Kidney tubule cell (primary cell): Measurements from ENCODE around the gene UBE4B.

Source experiments
- DNase-seq: peaks from one replicate; pipeline ENCODE4 v3.0.0-alpha.2; 2018; ENCODE audit warnings: low spot score

The UBE4B gene

DNA sequence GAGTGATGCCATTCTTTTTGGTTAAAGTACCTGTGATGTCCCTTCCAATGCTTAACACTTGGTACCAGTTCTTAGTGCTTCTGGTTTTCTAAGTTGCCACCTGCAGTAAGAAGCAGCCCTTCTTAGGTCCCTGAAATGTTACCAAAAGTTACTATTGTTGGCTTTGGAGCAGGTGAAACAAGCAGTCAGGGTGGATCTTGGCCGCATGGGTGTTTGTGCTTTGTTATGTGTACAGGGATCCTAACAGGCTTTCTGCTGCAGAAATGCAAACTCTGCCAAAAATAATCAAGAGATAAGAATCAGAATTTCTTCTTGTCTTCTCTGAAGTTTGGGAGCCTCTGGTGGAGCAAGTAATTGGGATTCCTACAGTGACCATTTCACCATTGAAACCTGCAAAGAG lies 84.4 kb downstream of the UBE4B start:
- DNase-seq = no peak

DNA sequence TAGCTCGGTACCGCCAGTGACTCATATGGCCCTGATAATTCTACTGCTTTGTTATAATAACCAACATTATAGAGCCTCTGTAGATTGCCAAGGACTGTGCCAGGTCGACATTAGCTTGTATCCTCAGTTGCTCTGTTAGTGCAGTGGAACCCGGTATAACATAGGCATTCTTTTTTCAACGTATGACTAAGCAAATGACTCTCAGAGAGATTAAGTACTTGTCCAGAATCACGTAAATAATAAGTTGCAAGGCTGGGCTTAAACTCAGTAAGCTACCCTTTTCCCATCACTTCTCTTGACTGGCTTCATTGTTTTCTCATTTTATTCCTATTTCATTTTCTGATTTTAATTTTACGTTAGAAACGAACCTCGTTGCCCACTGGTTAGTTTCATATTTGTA lies 85.1 kb downstream of the UBE4B start:
- DNase-seq = no peak

DNA sequence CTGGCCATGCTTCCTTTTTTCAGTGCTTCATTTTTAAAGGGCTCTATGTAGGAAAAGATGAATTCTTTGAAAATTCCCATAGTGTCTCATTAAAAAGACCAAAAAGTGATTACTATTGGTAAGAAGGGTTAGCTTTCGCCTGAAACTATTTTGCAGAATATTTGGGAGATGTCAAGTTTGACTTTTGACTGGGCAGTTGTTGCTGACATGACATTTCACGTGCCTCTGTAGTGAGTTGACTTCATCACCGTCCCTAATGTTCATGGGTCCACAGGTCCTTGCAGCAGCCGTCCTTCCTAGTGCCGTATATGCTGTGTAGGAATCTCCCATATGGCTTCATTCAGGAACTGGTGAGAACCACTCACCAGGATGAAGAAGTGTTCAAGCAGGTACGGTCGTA lies 88.9 kb downstream of the UBE4B start:
- no peak for DNase-seq

DNA sequence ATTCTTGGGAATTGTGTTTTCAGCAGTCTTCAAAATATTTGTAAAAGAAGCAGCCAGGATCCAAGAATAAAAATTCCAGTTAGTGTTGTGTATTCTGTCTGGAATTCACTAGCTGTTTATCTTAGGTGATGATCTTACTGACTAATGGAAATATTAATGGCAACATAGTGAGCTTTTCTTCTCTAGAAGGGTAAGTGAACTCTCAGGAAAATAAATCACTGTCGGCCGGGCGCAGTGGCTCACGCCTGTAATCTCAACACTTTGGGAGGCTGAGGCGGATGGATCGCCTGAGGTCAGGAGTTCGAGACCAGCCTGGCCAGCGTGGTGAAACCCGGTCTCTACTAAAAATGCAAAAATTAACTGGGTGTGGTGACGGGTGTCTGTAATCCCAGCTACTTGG lies 90.2 kb downstream of the UBE4B start:
- peak; percentile 11 for DNase-seq

DNA sequence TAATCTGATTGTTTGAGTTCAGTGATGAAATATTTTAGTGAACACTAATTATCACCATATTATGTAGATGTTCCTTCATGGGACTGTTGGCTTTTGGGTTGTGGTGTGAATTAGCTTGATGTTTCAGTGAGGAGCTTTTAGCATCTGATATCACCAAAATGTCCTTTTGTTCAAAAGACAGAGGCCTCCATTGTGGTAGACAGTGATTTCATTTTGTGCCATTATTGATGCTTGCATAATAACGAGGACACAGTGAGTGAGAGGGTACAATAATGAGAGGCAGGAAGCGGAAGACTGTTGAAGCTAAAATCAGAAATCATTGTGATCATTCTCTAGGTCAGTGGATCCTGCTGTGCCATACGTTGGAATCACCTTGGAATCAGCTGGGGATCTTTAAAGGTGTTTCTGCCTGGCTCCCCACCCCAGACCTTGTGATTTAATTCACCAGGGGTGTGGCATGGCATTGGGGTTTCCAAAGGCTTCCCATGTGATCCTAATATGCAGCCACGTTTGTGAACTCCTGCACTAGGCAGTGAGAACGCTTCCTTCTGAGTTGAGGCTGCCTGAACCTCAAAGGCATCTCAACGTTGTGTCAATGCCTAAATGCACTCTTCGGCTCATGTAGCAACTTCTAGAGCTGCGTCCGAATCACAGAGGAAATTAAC lies 95.5 kb downstream of the UBE4B start:
- DNase-seq = no peak

DNA sequence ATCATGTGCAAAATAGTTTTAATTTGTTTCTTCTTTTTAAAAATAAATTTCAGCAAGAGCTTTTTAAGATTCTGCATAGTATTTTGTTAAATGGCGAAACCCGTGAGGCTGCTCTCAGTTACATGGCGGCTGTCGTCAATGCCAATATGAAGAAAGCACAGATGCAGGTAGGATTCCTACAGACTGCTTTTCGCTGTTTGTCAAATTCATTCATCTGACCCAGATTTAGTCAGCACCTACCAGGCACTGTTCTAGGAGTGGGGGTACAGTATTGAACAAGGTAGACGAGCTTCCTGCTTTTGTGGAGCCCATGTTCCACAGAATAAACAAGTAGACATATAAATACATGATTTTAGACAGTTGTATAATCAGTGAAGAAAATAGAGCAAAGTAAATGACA lies 99.6 kb downstream of the UBE4B start:
- DNase-seq = no peak

DNA sequence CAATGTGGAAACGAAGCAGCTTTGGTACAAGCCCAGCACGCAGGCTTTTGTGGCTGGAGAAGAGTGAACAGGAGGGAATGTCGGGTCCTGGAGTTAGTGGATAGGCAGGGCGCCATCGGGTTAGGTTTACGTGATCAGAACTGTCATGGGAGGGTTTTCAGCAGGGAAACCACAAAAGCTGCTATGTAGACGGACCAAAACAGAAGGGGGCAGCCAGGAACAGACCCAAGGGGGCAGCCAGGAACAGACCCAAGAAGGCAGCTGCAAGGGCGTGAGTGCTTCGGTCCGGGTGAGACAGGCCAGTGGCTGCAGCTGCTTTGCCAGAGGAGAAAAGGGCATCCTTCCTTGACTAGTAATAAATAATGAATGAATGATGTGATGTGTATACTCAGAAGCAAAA lies 100.1 kb downstream of the UBE4B start:
- no peak for DNase-seq

DNA sequence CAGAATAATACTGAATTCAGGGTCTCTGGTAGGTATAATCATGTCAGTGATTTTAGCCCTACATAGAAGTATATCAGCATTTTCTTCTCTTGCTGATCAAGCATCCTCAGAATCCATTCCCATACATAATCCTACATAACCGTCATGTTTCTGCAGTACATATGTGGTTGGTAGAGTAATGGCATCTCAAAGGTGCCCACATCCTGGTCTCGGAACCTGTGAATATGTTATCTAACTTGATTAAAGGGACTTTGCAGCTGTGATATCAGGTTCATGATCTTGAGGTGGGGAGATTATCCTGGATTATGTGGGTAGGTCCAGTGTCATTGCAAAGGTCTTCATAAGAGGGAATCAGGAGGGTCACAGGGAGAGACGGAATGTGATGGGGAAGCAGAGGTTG lies 108.2 kb downstream of the UBE4B start:
- no peak for DNase-seq

DNA sequence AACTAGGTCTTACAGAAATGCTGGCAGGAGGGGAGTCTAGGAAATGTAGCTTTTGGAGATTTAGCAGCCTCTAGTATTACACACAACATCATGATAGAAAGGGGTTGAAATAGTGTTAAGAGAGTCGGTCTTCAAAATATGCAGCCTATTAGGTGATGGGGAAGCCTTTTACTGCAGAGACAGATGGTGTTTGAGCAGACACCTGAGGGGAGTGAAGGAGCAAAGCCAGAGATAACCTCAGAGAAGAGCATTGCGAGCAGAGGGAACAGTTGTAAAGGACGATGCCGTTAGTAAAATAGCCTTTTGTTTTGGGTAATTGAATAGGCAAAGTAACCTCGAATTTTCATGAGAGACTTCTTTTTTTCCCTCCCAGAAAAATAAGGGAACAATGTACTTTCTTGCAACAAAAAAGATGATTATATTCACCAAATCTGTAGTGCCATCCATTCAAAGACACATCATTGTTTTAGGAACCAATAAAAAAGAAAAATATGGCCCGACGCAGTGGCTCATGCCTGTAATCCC lies 111.3 kb downstream of the UBE4B start:
- no peak for DNase-seq

DNA sequence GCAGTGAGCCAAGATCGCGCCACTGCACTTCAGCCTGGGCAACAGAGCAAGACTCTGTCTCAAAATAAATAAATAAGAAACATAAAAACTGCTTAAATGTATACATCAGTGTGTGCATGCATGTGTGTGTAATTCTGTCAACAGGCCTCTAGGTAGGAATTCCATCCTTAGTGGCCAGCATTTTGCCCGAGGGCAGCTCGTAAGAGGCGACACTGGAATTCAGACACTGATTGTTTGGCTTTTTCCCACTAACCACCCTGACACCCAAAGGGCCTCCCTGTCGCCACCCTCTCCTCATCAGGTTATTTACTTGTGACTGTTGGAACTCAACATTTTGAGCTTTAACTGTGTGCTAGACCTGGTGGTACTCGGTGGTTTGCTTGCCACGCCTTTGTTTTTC lies 113.6 kb downstream of the UBE4B start:
- DNase-seq = no peak

DNA sequence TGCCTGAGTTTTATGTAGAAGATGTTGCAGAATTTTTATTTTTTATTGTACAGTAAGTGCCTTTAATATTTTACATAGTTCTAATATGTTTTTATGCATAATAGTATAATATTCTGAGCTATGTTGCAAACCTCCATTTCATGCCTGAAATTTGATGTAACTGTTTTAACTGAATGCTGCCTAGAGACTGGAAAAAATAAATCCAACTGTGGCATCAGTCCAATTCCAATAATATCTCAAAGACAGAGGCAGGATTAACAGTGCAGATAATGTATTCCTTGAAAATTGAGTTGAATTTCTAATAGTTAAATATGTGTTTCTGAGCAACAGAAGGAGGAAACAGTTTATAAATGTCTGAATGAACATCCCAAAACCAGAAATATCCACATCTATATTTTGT lies 116.5 kb downstream of the UBE4B start:
- DNase-seq = no peak

DNA sequence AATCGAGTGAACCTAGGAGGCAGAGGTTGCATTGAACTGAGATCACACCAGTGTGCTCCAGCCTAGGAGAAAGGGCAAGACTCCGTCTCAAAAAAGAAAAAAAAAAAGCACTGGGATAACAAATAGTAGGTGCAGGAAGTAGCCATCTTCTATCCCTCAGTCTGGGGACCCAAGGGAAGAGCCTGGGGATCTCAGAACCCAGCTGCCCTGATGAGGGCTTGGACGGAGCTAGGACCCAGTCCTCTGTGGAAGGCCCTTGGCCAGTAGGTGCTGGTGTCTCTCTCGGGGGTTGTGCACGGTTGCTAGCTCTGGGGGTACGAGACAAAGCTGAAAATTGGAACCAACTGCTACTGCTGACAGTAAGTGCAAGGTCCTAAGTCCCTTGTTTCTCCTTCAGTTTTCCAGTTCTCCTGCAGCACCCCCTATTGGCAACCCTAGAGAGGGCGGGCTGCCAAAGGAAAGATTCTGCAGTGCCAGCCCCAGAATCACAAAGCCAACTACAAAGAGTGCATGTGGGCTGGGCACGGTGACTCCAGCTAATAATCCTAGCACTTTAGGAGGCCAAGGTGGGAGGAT lies 120.0 kb downstream of the UBE4B start:
- DNase-seq = peak; percentile 53

DNA sequence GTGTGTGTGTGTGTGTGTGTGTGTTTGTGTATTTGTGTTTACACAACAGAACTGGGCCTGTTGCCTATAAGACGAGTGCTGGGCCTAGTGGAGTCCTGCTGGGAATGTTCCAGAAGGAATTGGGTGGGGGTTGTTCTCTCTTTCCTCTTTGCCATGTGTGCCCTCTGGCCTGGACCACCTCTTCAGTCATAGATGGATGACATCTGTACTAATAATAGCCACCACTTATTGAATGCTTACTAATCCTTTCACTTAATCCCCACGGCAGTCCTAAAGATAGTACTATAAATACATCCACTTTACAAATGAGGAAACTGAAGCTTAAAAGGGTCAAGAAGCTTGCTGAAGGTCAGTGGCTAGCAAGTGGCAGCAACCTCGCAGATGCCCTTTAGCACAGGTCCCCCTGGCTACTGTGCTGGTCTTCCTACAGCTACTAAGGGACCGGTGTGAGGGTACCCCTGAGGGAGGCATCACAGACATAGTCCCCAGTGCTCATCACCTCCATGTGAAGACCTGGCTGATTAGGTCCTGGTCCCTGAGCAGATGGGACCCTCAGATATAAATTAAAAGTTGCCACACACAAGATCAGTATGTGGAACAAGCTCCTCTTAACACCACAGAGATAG lies 122.4 kb downstream of the UBE4B start:
- DNase-seq = no peak

DNA sequence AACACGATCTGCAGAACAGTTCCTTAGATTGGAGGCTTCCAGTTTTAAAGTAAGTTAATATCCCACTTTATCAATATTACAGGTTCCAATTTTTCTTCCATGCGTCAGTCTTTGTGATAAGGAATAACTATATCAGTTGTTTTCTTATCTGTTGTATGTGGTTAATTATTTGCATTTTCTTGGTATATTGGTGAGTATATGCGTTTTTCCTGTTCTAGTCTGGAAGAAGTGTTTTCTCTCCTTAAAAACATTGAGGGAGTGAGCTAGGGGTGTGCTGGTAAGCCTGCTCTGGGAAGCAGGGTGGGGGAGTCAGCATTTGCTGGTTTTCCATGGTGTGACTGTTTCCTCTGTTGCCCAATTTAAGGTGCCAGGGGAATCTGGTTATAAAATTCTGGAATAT lies 127.4 kb downstream of the UBE4B start:
- DNase-seq = no peak

DNA sequence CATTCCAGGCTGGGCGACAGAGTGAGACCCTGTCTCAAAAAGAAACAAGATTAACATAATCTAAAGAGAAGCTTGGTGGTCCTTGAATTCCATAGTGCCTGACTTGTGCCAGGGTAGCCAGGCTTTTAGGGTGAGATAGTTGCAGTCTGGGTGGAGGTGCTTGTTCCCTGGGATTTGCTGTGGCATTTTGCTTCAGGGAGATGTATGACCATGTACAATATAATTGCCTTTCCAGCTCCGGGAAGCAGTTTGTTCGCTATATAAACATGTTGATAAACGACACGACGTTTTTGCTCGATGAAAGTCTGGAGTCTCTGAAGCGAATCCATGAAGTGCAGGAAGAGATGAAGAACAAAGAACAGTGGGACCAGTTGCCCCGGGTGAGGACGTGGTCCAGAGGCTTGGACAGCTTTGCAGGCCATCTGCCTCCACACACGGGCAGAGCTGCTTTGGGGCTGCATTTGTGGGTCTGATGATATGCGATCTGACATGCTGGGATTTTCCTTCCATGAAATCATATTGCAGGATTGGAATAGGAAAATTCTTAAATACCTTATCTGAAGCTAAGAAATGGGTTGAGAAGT lies 128.2 kb downstream of the UBE4B start:
- no peak for DNase-seq

DNA sequence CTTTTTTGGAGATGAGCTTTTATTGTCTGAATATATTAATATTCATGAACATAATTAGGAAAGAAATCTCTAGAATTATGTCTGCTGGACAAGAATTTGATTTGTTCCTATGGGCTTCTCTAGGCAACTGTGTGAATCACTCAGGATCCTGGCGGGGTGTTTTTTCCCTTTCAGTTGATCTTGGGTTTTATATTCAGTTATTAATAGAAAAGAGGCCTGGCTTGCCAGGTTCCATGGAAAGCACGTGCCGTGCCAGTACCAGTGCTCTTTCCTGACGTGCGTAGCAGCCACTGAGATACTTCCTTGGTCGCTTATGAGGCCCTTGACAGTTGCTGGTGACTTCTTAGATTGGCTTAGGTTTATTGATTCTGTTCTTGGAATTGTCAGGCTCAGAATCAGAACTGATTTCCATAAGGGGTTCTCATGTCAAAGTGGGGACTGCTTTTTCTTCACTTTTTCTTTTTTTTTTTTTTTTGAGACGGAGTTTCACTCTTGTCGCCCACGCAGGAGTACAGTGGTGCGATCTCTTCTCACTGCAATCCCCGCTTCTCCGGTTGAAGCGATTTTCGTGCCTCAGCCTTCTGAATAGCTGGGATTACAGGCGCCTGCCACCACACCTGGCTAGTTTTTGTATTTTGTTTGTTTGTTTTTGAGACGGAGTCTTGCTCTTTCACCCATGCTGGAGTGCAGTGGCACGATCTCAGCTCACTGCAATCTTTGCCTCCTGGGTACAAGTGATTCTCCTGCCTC lies 129.0 kb downstream of the UBE4B start:
- no peak for DNase-seq

DNA sequence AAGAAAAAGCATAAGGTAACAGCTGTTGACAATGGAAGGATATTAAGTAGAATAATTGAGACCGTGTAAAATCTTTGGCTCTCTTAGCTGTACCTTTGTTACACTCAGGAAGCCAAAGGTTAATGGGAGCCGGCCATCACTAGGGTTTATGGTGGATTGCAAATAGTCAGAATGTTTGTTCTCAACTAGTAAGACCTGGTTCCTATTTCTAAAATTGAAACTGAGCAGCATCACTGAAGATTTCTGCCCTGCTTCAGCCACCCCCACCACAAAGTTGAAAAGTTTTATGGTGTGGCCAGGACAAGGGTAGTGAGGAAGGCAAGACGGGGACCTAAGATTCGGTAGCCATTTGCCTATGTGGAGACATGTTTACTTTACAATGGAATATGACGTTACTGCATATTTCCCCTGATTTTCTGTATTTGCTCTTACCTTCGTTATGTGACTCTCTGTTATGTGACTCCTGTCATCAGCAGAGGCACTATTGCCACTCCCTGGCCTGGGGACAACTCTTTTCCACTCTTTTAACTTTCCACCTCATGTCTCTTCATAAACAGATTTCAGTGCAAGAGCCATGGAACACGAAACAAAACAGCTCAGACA lies 136.3 kb downstream of the UBE4B start:
- no peak for DNase-seq

DNA sequence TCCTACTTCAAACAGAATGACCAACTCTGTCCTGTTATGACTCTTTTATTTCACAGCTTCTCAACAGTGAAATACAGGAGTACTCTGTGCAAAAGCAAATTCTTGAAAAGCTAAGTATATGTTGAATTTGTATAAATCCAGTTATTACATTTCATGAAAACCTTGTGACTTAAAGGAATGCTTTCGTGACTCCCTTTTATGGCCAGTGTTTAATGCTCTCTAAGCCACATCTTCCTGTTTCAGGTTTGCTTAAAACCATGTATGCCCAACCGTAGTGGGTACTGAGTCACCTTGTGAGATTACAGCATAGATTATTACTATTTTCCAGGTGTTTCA lies 137.4 kb downstream of the UBE4B start:
- DNase-seq = no peak

DNA sequence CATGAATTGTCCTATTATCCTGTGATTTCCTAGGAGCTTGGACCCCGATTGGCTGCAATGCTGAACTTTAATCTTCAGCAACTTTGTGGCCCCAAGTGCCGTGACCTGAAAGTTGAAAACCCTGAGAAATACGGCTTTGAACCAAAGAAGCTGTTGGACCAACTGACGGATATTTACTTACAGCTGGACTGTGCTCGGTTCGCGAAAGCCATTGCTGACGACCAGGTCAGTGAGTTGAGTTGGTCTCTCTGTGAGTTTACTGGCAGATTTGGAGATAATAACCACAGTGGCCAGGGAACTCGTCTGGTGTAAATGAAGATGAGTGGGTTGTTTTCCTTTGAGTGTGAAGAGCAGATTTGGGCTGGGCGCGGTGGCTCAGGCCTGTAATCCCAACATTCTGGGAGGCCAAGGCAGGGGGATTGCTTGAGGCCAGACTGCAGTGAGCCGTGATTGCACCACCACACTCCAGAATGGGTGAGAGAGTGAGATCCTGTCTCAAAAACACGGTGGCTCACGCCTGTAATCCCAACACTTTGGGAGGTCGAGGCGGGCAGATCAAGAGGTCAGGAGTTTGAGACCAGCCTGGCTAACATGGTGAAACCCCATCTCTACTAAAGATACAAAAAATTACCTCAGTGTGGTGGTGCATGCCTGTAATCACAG lies 138.5 kb downstream of the UBE4B start:
- no peak for DNase-seq

DNA sequence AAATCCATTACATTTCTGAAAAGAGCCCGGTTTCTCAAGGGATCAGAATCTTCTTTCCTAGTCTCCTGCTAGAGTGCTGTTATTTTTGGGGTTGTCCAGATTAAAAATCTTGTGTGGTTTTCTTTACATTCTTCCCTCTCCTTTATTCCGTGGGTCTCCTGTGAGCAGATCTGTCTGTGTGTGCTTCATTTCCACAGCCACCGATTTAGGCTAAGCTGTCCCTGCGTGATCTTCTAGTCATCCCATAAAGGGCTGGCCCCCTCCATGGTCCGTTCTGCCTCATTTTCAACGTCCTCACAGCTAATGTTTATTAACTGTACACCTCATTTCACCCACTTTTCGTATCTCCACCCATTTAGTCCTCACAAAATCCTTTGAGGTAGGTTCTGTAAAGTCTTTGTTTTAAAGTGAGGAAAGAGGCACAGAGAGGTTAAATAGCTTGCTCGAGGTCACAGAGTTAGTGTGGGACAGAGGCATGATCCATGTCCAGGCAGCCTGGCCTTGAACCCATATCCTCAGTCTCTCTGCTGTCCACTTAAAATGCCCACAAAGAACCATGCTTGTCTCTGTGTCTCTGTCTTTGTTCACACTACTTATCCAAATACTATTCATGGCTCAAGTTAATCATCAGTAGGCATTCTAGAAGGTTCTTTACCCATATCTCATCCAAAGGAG lies 139.4 kb downstream of the UBE4B start:
- DNase-seq = no peak

DNA sequence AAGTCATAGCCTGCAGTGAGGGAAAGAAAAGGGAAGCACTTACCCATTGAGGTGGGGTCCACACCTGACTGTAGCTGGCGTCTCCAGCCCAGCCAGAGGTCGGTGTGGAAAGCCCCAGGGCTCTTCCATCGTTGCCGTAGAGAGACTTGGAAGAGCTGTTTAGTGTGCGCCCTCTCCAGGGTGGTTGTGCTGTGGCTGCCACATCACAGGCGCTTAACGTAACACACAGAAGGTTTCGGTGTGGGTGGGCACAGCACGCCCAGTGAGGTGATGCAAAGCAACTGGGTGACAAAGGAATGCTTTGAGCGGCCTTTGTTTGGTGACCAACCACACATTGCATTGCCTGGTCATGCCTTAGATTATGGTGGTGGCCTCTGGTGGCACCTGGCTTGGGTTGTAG lies 140.8 kb downstream of the UBE4B start:
- no peak for DNase-seq
